RWPE1 (cell line): Measurements from ENCODE around the gene UTS2R.

Source experiments
- CTCF ChIA-PET: fragments of 350-600 bp; sonication (Branson Sonifier 250); formaldehyde crosslinking; extraction: SDS; loops from one replicate; lab custom pipeline; 2021; lab: Yijun Ruan, JAX
- POLR2A ChIA-PET: fragments of 400-600 bp; formaldehyde crosslinking; extraction: SDS; loops from one replicate; lab custom pipeline; 2020; ENCODE audit warnings: antibody characterized with exemption; ENCODE audit not compliant: low non-redundant PET; lab: Yijun Ruan, JAX
- DNase-seq: peaks from one replicate; pipeline ENCODE4 v3.0.0; 2012; ENCODE audit warnings: low spot score
- H3K27ac ChIP-seq: fragments of 450-650 bp; 2 replicates; pipeline ENCODE4 v1.5.1; 2017
- CTCF ChIP-seq: fragments of 450-650 bp; conservative IDR thresholded peaks from 2 replicates; pipeline ENCODE4 v1.5.1; 2017; ENCODE audit warnings: low read depth, mild to moderate bottlenecking

Gene UTS2R

GRCh38 chr17:82400830-82401229 lies 29.3 kb downstream of the UTS2R start:
- TF ChIP-seq CTCF: no peak
- DNase-seq: no peak
- CTCF ChIA-PET: no interaction called here
- POLR2A ChIA-PET: no interaction called here
- H3K27ac ChIP-seq: 0 out of 2 replicates have a peak overlapping the region, but pooled peaks have one; percentile 9

GRCh38 chr17:82402865-82403264 lies 31.3 kb downstream of the UTS2R start:
- no peak overlapping the region for H3K27ac ChIP-seq
- ChIA-PET POLR2A (no interaction called here), CTCF (interaction anchor here (1.1 kb wide), 1 partner anchor 374 kb away, joined by 3 read pairs; no protein-coding TSS in a partner anchor)

DNA sequence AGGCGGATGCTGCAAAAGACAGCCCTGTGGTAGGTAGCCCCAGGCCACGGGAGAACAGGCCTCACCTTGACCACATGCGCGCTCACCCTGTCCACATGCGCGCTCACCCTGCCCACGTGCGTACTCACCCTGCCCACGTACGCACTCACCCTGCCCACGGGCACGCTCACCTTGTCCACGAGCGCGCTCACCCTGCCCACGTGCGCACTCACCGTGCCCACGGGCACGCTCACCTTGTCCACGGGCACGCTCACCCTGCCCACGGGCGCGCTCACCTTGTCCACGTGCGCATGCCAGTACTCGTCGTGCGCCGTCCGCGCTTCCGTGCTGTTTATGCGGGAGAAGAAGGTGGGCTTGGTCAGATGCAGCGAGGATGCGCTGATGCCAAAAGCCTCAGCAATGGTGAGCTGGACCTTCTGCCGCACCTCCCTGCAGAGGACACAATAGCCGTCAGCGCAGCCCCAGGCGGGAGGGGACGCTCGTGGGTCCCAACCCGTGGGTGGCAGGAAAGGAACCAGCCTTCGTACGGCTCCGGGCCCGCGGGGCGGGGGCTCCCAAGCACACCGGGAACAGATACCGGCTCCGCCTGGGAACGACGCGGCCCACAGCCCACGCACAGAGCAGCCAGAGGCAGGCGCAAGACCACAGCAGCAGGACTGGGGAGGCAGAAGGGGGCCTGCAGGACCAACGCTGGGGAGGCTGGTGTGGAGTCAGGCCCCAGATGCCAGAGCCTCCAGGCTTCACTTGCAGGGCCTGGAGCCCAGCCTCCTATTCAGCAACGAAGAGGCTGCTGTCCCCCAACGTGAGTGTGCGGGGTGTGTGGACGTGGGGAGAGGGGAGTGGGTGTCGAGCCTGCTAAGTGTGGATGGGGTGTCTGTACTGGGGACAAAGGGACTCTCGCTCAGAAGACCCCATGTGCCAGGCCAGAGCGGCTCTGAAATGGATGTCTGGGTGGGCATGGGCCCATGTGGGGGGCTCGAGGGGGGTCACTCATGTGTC lies 32.4 kb downstream of the UTS2R start:
- TF ChIP-seq CTCF: no peak
- H3K27ac ChIP-seq: no peak overlapping the region
- DNase-seq: no peak
- ChIA-PET POLR2A (no interaction called here), CTCF (interaction anchor here (0.6 kb wide), 1 partner anchor 51 kb away, joined by 3 read pairs; no protein-coding TSS in a partner anchor)

More at GRCh38 chr17:82402865-82403264, 31.3 kb downstream of the UTS2R start:
- no peak for TF ChIP-seq CTCF
- no peak for DNase-seq

DNA sequence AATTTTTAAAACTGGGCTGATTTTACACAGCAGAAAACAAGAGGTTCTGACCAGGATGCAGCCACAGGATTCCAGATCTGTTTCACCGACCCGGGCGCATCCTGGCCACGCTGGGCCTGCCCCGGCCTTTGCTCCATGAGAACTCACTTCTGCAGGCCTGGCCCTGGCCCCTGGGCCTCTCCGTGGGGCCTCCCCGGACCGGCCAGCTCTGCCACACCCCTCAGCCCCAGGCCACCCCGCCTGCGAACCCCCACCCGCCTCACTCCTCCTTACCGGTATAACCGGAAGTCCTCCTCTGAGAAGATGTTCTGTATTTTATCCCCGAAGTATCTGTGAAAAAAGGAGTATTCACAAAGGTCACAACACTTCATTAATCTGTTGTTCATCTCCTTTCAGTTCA lies 33.5 kb downstream of the UTS2R start:
- no peak overlapping the region for H3K27ac ChIP-seq
- ChIA-PET CTCF (interaction anchor here (0.6 kb wide), 1 partner anchor 50 kb away, joined by 3 read pairs; no protein-coding TSS in a partner anchor), POLR2A (no interaction called here)
- TF ChIP-seq CTCF: no peak
- no peak for DNase-seq

DNA sequence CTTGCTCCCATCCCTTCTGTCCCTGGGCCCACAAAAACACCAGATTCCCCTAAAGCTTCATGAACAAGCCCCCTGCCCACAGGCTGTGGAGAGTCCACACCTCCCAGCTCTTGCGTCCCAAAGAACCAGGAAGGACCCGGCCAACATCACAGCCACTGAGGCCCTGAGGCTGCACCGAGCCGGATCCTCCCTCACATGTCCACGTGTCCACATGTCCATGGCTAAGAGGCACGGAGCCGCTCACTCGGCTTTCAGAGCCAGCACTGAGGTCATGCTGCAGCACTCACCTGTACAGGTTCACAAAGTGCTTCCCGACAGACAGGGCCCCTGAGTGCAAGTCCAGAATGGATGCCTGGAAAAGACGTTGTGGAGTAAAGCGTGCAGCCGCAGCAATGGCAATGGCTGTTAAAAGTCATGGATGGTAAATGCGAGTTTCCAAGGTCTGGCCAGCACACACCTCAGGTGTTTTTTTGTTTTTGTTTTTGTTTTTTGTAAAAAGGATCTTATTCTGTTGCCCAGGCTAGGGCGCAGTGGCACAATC lies 34.6 kb downstream of the UTS2R start:
- no peak for TF ChIP-seq CTCF
- no peak overlapping the region for H3K27ac ChIP-seq
- ChIA-PET POLR2A (no interaction called here), CTCF (no interaction called here)
- DNase-seq: no peak

GRCh38 chr17:82407255-82407654 lies 35.7 kb downstream of the UTS2R start:
- no peak for DNase-seq
- TF ChIP-seq CTCF: no peak
- H3K27ac ChIP-seq: peak overlapping the region; percentile 5
- POLR2A ChIA-PET: interaction anchor here (0.7 kb wide), 1 partner anchor 96 kb away, joined by 4 read pairs; no protein-coding TSS in a partner anchor
- CTCF ChIA-PET: interaction anchor here (0.7 kb wide), 1 partner anchor 74 kb away, joined by 5 read pairs; no protein-coding TSS in a partner anchor
